Measurements from ENCODE around the gene HPD.
A peak's percentile ranks its signal among the peaks of the same experiment; 100 is the strongest.

The HPD gene

GRCh38 chr12:121823101-121823726 is 35.4 kb downstream of the HPD start:
- H3K4me3 ChIP-seq (replicated peaks in 1 of 2; ENCODE audit: low read depth in 2 of 2, low read length in 2 of 2), result no peak overlapping the region
- peak; percentile 6 for TF ChIP-seq CTCF (IDR thresholded peaks at IDR 0.05; ENCODE audit: low read depth, low read length)
- no peak for DNase-seq (ENCODE audit: low read depth in 2 of 2)

GRCh38 chr12:121822393-121823100 is 36.1 kb downstream of the HPD start:
- no peak for TF ChIP-seq CTCF (IDR thresholded peaks at IDR 0.05; ENCODE audit: low read depth, low read length)
- DNase-seq (ENCODE audit: low read depth in 2 of 2), result no peak

GRCh38 chr12:121820056-121820455 is 38.6 kb downstream of the HPD start:
- DNase-seq (ENCODE audit: low read depth in 2 of 2), result no peak
- TF ChIP-seq CTCF (IDR thresholded peaks at IDR 0.05; ENCODE audit: low read depth, low read length), result no peak

More at GRCh38 chr12:121822393-121823100, 36.1 kb downstream of the HPD start:
- no peak overlapping the region for H3K4me3 ChIP-seq (replicated peaks in 1 of 2; ENCODE audit: low read depth in 2 of 2, low read length in 2 of 2)

GRCh38 chr12:121819212-121819949 is 39.3 kb downstream of the HPD start:
- no peak overlapping the region for H3K4me3 ChIP-seq (replicated peaks in 1 of 2; ENCODE audit: low read depth in 2 of 2, low read length in 2 of 2)
- no peak for DNase-seq (ENCODE audit: low read depth in 2 of 2)
- TF ChIP-seq CTCF (IDR thresholded peaks at IDR 0.05; ENCODE audit: low read depth, low read length), result no peak

More at GRCh38 chr12:121820056-121820455, 38.6 kb downstream of the HPD start:
- no peak overlapping the region for H3K4me3 ChIP-seq (replicated peaks in 1 of 2; ENCODE audit: low read depth in 2 of 2, low read length in 2 of 2)

GRCh38 chr12:121817648-121818043 is 41.0 kb downstream of the HPD start:
- no peak for DNase-seq (ENCODE audit: low read depth in 2 of 2)
- H3K4me3 ChIP-seq (replicated peaks in 1 of 2; ENCODE audit: low read depth in 2 of 2, low read length in 2 of 2), result no peak overlapping the region
- no peak for TF ChIP-seq CTCF (IDR thresholded peaks at IDR 0.05; ENCODE audit: low read depth, low read length)

- no peak for TF ChIP-seq CTCF (IDR thresholded peaks at IDR 0.05; ENCODE audit: low read depth, low read length)
- H3K4me3 ChIP-seq (replicated peaks in 1 of 2; ENCODE audit: low read depth in 2 of 2, low read length in 2 of 2), result no peak overlapping the region
- no peak for DNase-seq (ENCODE audit: low read depth in 2 of 2)
These were observed 41.6 kb downstream of the HPD start for GRCh38 chr12:121816925-121817647.
